Progenitor cell of endocrine pancreas (in vitro differentiated cells): ENCODE results near the gene EYA4. TPM values are rescaled to one million over a fixed set of nuclear protein-coding genes. Genes with fewer than 3 reads are reported as not detected.

Experiments
- DNase-seq: peaks from one replicate; pipeline ENCODE4 v3.0.0; 2021; ENCODE audit warnings: low spot score; ENCODE audit not compliant: unreplicated experiment
- H3K27ac Mint-ChIP-seq: 2 replicates; pipeline ENCODE4 v1.8.0; 2021; ENCODE audit warnings: mild to moderate bottlenecking, moderate library complexity, mixed read lengths
- H3K27me3 Mint-ChIP-seq: 2 replicates; pipeline ENCODE4 v1.8.0; 2021; ENCODE audit warnings: mixed read lengths
- H3K36me3 Mint-ChIP-seq: 2 replicates; pipeline ENCODE4 v1.8.0; 2022; ENCODE audit warnings: mixed read lengths; ENCODE audit not compliant: insufficient read depth
- H3K4me1 Mint-ChIP-seq: 2 replicates; pipeline ENCODE4 v1.8.0; 2021; ENCODE audit warnings: low read depth, mixed read lengths
- H3K4me3 Mint-ChIP-seq: 2 replicates; pipeline ENCODE4 v1.8.0; 2021; ENCODE audit warnings: low read depth, mild to moderate bottlenecking, moderate library complexity, mixed read lengths
- H3K9me3 Mint-ChIP-seq: 2 replicates; pipeline ENCODE4 v1.8.0; 2021; ENCODE audit warnings: low read depth, mixed read lengths
- total RNA-seq: library from RNA; stranded (reverse); gene quantifications from 2 replicates; pipeline ENCODE4 v1.2.1, GENCODE V29; 2021
- TF ChIP-seq, protein P1 (sequence below): fragments of 200-600 bp; sonication (generic); IDR thresholded peaks from one replicate; pipeline ENCODE4 v1.5.0; 2021; ENCODE audit warnings: antibody characterized with exemption, mild to moderate bottlenecking; ENCODE audit not compliant: unreplicated experiment

EYA4 gene
- total RNA-seq, 1 donor from 2014 or later, result 0.41 TPM

DNA sequence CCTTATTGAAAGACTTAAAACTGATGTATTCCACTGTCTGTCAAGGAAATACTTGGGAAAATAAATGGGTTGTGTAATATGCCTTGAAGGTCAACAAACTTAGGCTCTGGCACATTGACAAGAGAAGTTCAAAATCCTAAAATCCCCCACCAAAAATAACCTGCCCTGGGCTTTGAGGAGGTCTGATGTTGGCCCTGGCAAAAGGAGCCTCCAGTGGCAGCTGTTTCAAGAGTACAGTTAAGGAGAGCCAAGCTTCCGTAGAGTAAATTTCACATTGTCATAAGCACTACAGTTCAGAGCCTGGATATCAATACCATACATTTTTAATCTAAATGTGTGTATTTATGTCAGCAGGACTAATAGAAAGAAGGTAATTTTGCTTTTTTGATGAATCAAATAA, 282.7 kb downstream of the EYA4 start:
- Mint-ChIP-seq H3K36me3 (no peaks in the 10 kb centered on the region), H3K9me3 (no peaks in the 10 kb centered on the region), H3K4me3 (no peak overlapping the region), H3K4me1 (no peaks in the 10 kb centered on the region), H3K27ac (no peak overlapping the region), H3K27me3 (no peaks in the 10 kb centered on the region)
- TF ChIP-seq, protein P1, sequence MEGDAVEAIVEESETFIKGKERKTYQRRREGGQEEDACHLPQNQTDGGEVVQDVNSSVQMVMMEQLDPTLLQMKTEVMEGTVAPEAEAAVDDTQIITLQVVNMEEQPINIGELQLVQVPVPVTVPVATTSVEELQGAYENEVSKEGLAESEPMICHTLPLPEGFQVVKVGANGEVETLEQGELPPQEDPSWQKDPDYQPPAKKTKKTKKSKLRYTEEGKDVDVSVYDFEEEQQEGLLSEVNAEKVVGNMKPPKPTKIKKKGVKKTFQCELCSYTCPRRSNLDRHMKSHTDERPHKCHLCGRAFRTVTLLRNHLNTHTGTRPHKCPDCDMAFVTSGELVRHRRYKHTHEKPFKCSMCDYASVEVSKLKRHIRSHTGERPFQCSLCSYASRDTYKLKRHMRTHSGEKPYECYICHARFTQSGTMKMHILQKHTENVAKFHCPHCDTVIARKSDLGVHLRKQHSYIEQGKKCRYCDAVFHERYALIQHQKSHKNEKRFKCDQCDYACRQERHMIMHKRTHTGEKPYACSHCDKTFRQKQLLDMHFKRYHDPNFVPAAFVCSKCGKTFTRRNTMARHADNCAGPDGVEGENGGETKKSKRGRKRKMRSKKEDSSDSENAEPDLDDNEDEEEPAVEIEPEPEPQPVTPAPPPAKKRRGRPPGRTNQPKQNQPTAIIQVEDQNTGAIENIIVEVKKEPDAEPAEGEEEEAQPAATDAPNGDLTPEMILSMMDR, result no peak
- DNase-seq, result no peak

DNA sequence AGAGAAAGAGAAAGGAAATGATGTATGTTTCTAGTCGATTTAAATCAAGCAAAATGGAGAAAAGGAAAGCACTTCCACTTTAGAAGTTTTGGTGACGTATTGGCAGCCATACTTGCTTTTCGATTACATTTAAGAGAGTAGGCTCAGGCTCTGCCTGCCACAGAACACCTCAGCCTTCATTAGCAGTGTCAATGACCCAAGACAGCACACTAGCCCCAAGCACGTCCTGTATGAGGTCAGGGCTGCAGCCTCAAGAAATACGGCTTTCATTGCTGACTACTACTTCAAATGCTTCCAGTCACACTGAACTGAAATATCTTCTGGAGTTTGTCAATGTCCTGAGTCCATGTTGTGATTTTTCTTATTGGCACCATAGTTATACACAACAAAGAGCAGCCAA, 285.3 kb downstream of the EYA4 start:
- Mint-ChIP-seq H3K27ac (no peak overlapping the region), H3K4me1 (no peaks in the 10 kb centered on the region), H3K36me3 (no peaks in the 10 kb centered on the region)

DNA sequence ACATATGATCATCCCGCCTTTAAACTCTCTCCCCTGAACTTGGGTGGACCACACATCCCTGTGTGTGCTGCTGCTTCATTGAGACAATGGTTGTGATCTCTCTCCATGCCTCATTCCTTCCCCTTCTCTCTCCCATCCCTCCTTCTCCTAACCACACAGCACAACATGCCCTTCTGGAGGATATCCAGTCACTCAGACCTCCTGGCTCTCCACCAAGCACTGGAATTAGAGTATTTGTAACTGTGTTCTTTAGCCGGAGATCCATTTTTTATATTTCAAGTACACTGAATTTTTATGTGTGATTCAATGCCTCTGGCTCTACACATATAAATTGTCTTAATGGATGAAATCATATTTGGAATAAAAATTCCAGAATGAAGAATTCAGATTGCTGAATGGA, 287.4 kb downstream of the EYA4 start:
- DNase-seq, result no peak
- Mint-ChIP-seq H3K4me1 (no peaks in the 10 kb centered on the region), H3K36me3 (no peaks in the 10 kb centered on the region), H3K4me3 (no peak overlapping the region), H3K9me3 (no peaks in the 10 kb centered on the region), H3K27me3 (peaks cover 2% of the 10 kb centered on the region), H3K27ac (no peak overlapping the region)
- TF ChIP-seq, protein P1, result no peak

More for the DNA sequence above, 285.3 kb downstream of the EYA4 start:
- DNase-seq, result no peak
- Mint-ChIP-seq H3K9me3 (no peaks in the 10 kb centered on the region), H3K4me3 (no peak overlapping the region), H3K27me3 (no peaks in the 10 kb centered on the region)
- TF ChIP-seq, protein P1, result no peak

DNA sequence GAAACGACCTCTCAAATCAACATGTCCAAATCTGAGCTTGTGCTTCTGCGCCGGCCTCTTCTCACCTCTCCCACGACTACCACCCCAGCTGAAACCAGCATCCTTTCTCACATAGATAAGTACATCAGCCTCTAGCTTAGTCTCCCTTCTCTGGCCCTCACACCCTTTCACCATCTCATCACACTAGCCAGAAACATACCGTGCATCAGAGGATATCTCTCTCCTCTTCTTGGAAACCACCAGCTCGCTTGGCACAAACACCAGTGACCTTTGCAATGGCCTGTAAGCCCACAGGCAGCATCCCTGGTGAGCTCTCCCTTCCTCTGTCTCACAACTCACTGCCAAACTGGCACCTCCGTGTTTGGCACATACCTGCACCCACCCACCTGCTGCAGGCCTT, 291.8 kb downstream of the EYA4 start:
- TF ChIP-seq, protein P1, result no peak
- H3K4me3 Mint-ChIP-seq, result no peak overlapping the region
- peaks cover 5% of the 10 kb centered on the region for H3K27me3 Mint-ChIP-seq
- H3K9me3 Mint-ChIP-seq, result no peaks in the 10 kb centered on the region
- no peak overlapping the region for H3K27ac Mint-ChIP-seq
- no peaks in the 10 kb centered on the region for H3K4me1 Mint-ChIP-seq
- H3K36me3 Mint-ChIP-seq, result no peaks in the 10 kb centered on the region
- no peak for DNase-seq

DNA sequence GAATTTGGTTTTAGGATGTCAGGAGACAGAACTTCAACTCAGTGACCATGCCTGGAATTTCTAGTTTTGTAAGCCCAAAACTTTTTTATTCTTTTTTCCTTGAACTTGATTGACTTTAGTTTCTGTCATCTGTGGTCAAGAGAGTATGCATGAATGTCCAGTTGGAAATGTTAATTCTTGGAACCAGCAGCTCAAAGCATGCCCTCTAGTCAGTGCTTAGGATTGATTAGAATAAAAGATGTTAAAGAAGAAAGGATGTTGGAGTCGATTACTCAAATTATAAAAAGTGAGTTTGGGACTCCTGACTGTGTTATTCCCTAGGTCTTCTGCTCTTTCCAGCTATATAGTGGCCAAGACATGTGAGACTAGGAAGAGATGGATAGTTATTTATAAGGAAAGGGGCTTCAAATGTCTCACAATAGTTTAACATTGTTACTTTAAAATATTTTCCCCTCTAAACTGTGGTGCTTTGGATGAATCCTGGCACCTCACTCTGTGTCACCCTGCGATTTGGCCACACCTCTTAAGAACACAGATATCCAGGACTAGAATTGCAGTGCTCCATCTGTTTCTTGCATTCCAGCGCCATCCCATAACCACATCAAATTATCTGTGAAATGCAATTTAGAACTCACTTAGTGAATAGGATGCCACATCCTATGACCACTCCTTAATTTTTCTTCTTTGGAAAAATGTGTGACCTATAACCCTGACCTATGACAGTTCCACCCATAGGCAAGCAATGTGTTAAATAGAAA, 298.5 kb downstream of the EYA4 start:
- Mint-ChIP-seq H3K27ac (no peak overlapping the region), H3K36me3 (no peaks in the 10 kb centered on the region), H3K4me1 (no peaks in the 10 kb centered on the region), H3K9me3 (no peaks in the 10 kb centered on the region), H3K27me3 (peaks cover 6% of the 10 kb centered on the region), H3K4me3 (no peak overlapping the region)
- TF ChIP-seq, protein P1, result no peak
- no peak for DNase-seq
